GM10248 (cell line): ENCODE data around the gene PRR20E.

Experiments used
- CTCF ChIA-PET: fragments of 300-600 bp; sonication (Branson Sonifier 250); formaldehyde crosslinking; extraction: SDS; loops from one replicate; lab custom pipeline; 2021; ENCODE audit warnings: antibody characterized with exemption; lab: Yijun Ruan, JAX
- POLR2A ChIA-PET: fragments of 350-650 bp; sonication (Branson Sonifier 250); formaldehyde crosslinking; extraction: SDS; loops from one replicate; lab custom pipeline; 2020; ENCODE audit warnings: antibody characterized with exemption; lab: Yijun Ruan, JAX
- DNase-seq: peaks from one replicate; pipeline ENCODE4 v3.0.0; 2012; ENCODE audit errors: extremely low spot score
- TF ChIP-seq, protein P1 (sequence below): IDR thresholded peaks from 2 replicates; pipeline ENCODE4 v1.5.1; 2012; ENCODE audit warnings: mild to moderate bottlenecking, low read depth; ENCODE audit errors: extremely low read depth, missing control alignments, control extremely low read depth

Gene PRR20E

DNA sequence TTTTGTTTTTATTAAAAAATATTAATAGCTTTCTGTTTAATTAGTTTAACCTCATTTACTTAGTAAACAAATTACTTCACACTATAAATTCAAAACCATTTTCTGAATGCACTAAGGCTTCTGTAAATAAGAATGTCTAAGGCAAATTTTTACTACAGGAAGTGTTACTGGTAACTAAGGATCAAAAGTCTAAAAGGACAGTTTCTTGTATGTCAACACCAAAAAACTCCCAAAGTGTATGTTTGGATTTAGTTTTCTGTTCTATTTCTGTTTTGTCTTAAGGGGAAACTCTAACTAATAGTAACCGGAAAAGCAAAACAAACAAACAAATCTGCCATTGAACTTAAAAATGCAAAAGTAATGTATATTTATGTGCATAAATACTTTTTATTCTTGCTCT, 24.7 kb downstream of the PRR20E start:
- CTCF ChIA-PET: no interaction called here
- no peak for DNase-seq
- TF ChIP-seq, protein P1, sequence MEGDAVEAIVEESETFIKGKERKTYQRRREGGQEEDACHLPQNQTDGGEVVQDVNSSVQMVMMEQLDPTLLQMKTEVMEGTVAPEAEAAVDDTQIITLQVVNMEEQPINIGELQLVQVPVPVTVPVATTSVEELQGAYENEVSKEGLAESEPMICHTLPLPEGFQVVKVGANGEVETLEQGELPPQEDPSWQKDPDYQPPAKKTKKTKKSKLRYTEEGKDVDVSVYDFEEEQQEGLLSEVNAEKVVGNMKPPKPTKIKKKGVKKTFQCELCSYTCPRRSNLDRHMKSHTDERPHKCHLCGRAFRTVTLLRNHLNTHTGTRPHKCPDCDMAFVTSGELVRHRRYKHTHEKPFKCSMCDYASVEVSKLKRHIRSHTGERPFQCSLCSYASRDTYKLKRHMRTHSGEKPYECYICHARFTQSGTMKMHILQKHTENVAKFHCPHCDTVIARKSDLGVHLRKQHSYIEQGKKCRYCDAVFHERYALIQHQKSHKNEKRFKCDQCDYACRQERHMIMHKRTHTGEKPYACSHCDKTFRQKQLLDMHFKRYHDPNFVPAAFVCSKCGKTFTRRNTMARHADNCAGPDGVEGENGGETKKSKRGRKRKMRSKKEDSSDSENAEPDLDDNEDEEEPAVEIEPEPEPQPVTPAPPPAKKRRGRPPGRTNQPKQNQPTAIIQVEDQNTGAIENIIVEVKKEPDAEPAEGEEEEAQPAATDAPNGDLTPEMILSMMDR: no peak
- POLR2A ChIA-PET: no interaction called here

GRCh38 chr13:57212989-57213388, 46.0 kb downstream of the PRR20E start:
- ChIA-PET POLR2A (no interaction called here), CTCF (no interaction called here)
- DNase-seq: no peak
- TF ChIP-seq, protein P1: no peak
